ENCODE measurements around the gene SUFU. TPM values are rescaled to one million over a fixed set of nuclear protein-coding genes. Genes with fewer than 3 reads are reported as not detected.

SUFU gene
- total and polyA plus RNA-seq, 2 donors, result 2.6 to 4.3 TPM

DNA sequence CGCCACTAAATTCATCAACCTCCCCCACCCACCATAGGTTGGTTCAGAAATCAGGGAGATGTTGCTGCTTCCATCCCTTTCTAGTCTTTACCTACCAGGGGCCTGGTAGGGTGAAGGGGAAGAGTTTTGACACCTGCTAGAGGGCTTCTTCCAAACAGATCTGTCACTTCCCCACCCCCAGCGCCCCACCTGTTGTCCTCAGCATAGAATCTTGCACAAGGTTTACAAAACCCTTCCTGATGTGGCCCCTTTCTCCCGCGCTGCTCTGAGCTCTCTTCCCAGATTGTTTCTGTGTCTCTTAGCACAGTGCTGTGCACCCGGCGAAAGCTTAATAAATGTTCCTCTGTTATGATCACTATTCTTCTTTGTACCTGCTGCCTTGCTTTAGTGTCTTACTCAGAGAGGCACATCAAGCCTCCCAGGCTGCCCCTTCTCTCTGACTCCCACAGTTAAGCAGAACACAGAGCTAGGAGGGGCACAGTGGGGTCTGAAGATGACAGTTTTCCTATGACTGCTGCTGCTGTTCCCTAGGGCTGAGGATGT is 41.2 kb upstream of the SUFU start:
- Histone ChIP-seq H3K27me3 (ENCODE audit: control insufficient read depth in 2 of 2, insufficient read depth in 1 of 2, low read length in 1 of 2) (peaks cover 0 to 30% of the 10 kb centered on the region in 2 donors), H3K4me3 (ENCODE audit: low read length in 2 of 2) (no peak overlapping the region), H3K4me1 (ENCODE audit: control insufficient read depth in 2 of 2, insufficient read depth in 2 of 2, low read length in 2 of 2) (peaks cover 13 to 22% of the 10 kb centered on the region in 2 donors), H3K9me3 (ENCODE audit: control insufficient read depth in 2 of 2, insufficient read depth in 1 of 2, low read length in 1 of 2) (no peaks in the 10 kb centered on the region), H3K36me3 (ENCODE audit: control insufficient read depth in 2 of 2, insufficient read depth in 2 of 2, low read length in 1 of 2) (no peaks in the 10 kb centered on the region), H3K27ac (ENCODE audit: low read depth in 1 of 2, low read length in 1 of 2) (no peak overlapping the region)
- DNase-seq (ENCODE audit: low read depth in 6 of 9, low spot score in 9 of 9), result no peak
- WGBS, result 87% methylated on average over 6 of the region's 6 CpGs

DNA sequence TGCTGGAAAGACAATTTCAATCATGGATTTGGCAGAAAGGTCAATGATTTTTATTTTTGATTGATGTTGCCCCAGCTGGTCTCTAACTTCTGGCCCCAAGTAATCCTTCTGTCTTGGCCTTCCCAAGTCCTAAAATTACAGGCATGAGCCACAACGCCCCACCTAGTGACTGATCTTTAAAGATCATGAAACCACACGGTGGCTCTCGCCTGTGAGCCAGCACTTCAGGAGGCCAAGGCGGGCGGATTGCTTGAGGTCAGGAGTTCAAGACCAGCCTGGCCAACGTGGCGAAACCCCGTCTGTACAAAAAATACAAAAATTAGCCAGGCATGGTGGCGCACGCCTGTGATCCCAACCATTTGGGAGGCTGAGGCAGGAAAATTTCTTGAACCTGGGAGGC is 39.8 kb upstream of the SUFU start:
- no peak overlapping the region for H3K4me3 ChIP-seq (ENCODE audit: low read length in 2 of 2)
- WGBS, result 95% methylated on average over 10 of the region's 10 CpGs
- peaks cover 0 to 30% of the 10 kb centered on the region in 2 donors for H3K27me3 ChIP-seq (ENCODE audit: control insufficient read depth in 2 of 2, insufficient read depth in 1 of 2, low read length in 1 of 2)
- H3K4me1 ChIP-seq (ENCODE audit: control insufficient read depth in 2 of 2, insufficient read depth in 2 of 2, low read length in 2 of 2), result peaks cover 13 to 22% of the 10 kb centered on the region in 2 donors
- no peak overlapping the region for H3K27ac ChIP-seq (ENCODE audit: low read depth in 1 of 2, low read length in 1 of 2)
- no peaks in the 10 kb centered on the region for H3K36me3 ChIP-seq (ENCODE audit: control insufficient read depth in 2 of 2, insufficient read depth in 2 of 2, low read length in 1 of 2)
- DNase-seq (ENCODE audit: low read depth in 6 of 9, low spot score in 9 of 9), result no peak
- no peaks in the 10 kb centered on the region for H3K9me3 ChIP-seq (ENCODE audit: control insufficient read depth in 2 of 2, insufficient read depth in 1 of 2, low read length in 1 of 2)

DNA sequence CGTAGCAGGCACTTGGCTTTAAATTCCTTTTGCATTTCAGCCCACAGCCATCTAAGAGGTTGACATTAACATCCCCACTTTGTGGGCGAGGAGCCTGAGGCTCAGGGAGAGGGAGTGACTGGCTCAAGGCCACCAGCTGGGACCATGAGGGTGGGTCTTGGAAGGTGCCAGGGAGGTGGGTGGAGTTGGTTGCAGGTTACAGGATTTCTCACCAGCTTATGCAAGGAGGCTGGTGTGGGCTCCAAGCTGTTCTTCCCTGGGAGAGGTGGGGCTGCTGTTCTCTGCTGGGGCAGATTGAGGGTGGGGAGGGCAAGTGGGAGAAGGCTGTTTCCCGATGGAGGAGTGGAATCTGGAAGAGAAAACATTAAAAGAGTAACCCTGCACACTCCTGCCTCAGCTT is 38.3 kb upstream of the SUFU start:
- Histone ChIP-seq H3K27ac (ENCODE audit: low read depth in 1 of 2, low read length in 1 of 2) (no peak overlapping the region), H3K9me3 (ENCODE audit: control insufficient read depth in 2 of 2, insufficient read depth in 1 of 2, low read length in 1 of 2) (no peaks in the 10 kb centered on the region), H3K36me3 (ENCODE audit: control insufficient read depth in 2 of 2, insufficient read depth in 2 of 2, low read length in 1 of 2) (no peaks in the 10 kb centered on the region), H3K27me3 (ENCODE audit: control insufficient read depth in 2 of 2, insufficient read depth in 1 of 2, low read length in 1 of 2) (peaks cover 0 to 30% of the 10 kb centered on the region in 2 donors), H3K4me3 (ENCODE audit: low read length in 2 of 2) (no peak overlapping the region), H3K4me1 (ENCODE audit: control insufficient read depth in 2 of 2, insufficient read depth in 2 of 2, low read length in 2 of 2) (peaks cover 13 to 22% of the 10 kb centered on the region in 2 donors)
- no peak for DNase-seq (ENCODE audit: low read depth in 6 of 9, low spot score in 9 of 9)
- 95% methylated on average over 3 of the region's 3 CpGs for WGBS

DNA sequence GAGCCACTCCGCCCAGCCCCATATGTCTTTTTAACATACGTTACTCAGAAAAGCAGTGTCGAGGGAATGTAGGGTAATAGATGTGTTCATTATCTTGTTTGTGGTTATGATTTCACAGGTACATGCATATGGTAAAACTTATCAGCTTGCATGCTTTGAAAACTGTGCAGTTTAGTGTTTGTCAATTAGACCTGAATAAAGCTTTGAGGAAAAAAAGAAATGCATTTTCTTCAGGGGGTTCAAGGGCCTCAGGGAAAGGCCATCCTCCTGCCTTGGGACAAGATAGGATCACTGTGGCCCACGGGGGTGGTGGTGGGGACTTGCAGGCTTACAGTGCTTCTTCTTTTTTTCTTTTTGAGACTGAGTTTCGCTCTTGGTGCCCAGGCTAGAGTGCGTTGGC is 36.5 kb upstream of the SUFU start:
- peaks cover 0 to 19% of the 10 kb centered on the region in 2 donors for H3K27me3 ChIP-seq (ENCODE audit: control insufficient read depth in 2 of 2, insufficient read depth in 1 of 2, low read length in 1 of 2)
- no peaks in the 10 kb centered on the region for H3K9me3 ChIP-seq (ENCODE audit: control insufficient read depth in 2 of 2, insufficient read depth in 1 of 2, low read length in 1 of 2)
- 89% methylated on average over 6 of the region's 6 CpGs for WGBS
- H3K4me1 ChIP-seq (ENCODE audit: control insufficient read depth in 2 of 2, insufficient read depth in 2 of 2, low read length in 2 of 2), result peaks cover 0 to 6% of the 10 kb centered on the region in 2 donors
- H3K36me3 ChIP-seq (ENCODE audit: control insufficient read depth in 2 of 2, insufficient read depth in 2 of 2, low read length in 1 of 2), result no peaks in the 10 kb centered on the region
- no peak overlapping the region for H3K4me3 ChIP-seq (ENCODE audit: low read length in 2 of 2)
- no peak for DNase-seq (ENCODE audit: low read depth in 6 of 9, low spot score in 9 of 9)
- H3K27ac ChIP-seq (ENCODE audit: low read depth in 1 of 2, low read length in 1 of 2), result no peak overlapping the region

DNA sequence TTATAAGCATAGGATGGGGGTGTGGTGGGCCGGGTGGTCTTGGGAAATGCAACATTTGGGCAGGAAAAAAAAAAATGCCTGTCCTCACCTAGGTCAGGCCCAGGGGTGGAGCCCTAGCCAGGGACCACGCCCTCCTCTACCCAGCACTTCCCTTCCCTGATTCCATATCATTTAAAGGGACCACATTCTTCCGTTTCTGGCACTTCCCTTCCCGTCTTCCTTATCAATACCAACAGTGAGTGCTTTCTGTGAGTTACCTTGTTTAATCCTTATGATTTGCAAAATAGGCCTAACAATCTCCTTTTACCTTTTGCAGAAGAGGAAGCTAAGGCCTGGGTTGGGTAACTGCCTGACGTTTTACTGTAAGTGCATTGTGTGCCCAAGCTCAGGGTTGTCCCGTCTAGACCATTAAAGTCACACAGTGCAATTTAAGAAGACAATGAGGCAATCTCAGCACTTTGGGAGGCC is 35.8 kb upstream of the SUFU start:
- Histone ChIP-seq H3K27ac (ENCODE audit: low read depth in 1 of 2, low read length in 1 of 2) (no peak overlapping the region), H3K4me1 (ENCODE audit: control insufficient read depth in 2 of 2, insufficient read depth in 2 of 2, low read length in 2 of 2) (peaks cover 0 to under 1% of the 10 kb centered on the region in 2 donors), H3K36me3 (ENCODE audit: control insufficient read depth in 2 of 2, insufficient read depth in 2 of 2, low read length in 1 of 2) (no peaks in the 10 kb centered on the region), H3K27me3 (ENCODE audit: control insufficient read depth in 2 of 2, insufficient read depth in 1 of 2, low read length in 1 of 2) (peaks cover 0 to 12% of the 10 kb centered on the region in 2 donors), H3K9me3 (ENCODE audit: control insufficient read depth in 2 of 2, insufficient read depth in 1 of 2, low read length in 1 of 2) (no peaks in the 10 kb centered on the region), H3K4me3 (ENCODE audit: low read length in 2 of 2) (no peak overlapping the region)
- DNase-seq (ENCODE audit: low read depth in 6 of 9, low spot score in 9 of 9), result no peak
- 83% methylated on average over 6 of the region's 6 CpGs for WGBS

DNA sequence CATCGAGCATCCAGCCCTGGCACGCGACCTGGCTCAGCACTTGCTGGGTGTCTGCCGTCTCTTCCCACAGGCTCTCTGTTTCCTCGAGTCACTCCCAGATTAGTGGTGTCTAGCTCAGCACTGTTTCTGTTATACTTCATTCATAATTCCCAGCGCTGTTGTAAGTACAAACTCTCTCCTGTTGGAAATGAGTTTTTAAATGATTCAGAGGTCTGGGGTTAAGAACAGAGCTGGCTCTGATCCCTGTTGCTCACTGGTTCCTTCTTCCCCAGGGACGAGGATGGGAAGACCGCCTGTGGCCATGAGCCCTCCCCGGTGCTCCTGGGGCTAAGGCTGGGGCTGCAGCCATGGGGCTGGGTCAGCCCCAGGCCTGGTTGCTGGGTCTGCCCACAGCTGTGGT is 35.1 kb upstream of the SUFU start:
- peaks cover 0 to 7% of the 10 kb centered on the region in 2 donors for H3K4me1 ChIP-seq (ENCODE audit: control insufficient read depth in 2 of 2, insufficient read depth in 2 of 2, low read length in 2 of 2)
- no peak overlapping the region for H3K4me3 ChIP-seq (ENCODE audit: low read length in 2 of 2)
- no peaks in the 10 kb centered on the region for H3K9me3 ChIP-seq (ENCODE audit: control insufficient read depth in 2 of 2, insufficient read depth in 1 of 2, low read length in 1 of 2)
- peaks cover 0 to 5% of the 10 kb centered on the region in 2 donors for H3K27me3 ChIP-seq (ENCODE audit: control insufficient read depth in 2 of 2, insufficient read depth in 1 of 2, low read length in 1 of 2)
- 96% methylated on average over 9 of the region's 9 CpGs for WGBS
- no peak for DNase-seq (ENCODE audit: low read depth in 6 of 9, low spot score in 9 of 9)
- H3K36me3 ChIP-seq (ENCODE audit: control insufficient read depth in 2 of 2, insufficient read depth in 2 of 2, low read length in 1 of 2), result no peaks in the 10 kb centered on the region
- no peak overlapping the region for H3K27ac ChIP-seq (ENCODE audit: low read depth in 1 of 2, low read length in 1 of 2)

DNA sequence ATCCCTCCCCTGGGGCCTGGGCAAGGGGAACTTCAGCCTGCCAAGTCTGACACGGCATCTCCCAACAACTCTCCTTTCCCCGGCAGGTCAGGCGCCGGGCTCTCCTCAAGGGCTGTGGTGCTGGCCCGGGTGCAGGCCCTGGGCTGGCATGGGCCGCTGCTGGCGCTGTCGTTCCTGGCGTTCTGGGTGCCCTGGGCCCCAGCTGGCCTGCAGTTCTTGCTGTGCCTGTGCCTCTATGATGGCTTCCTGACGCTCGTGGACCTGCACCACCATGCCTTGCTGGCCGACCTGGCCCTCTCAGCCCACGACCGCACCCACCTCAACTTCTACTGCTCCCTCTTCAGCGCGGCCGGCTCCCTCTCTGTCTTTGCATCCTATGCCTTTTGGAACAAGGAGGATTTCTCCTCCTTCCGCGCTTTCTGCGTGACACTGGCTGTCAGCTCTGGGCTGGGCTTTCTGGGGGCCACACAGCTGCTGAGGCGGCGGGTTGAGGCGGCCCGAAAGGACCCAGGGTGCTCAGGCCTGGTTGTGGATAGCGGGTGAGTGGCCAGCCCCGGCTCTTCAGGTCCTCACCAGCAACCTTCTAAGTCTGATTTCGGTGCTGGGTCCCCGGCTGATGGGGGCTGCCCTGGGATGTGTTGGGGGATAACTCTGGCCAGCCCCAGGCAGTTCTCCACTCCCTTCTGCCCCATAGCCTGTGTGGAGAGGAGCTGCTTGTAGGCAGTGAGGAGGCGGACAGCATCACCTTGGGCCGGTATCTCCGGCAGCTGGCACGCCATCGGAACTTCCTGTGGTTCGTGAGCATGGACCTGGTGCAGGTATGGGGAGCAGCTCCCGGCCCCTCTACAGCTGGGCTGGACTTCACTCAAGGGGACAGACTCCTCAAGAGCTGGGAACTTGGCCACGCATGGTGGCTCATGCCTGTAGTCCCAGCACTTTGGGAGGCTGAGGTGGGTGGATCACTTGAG is 32.9 kb upstream of the SUFU start:
- Histone ChIP-seq H3K27me3 (ENCODE audit: control insufficient read depth in 2 of 2, insufficient read depth in 1 of 2, low read length in 1 of 2) (no peaks in the 10 kb centered on the region), H3K4me3 (ENCODE audit: low read length in 2 of 2) (no peak overlapping the region), H3K36me3 (ENCODE audit: control insufficient read depth in 2 of 2, insufficient read depth in 2 of 2, low read length in 1 of 2) (no peaks in the 10 kb centered on the region), H3K9me3 (ENCODE audit: control insufficient read depth in 2 of 2, insufficient read depth in 1 of 2, low read length in 1 of 2) (no peaks in the 10 kb centered on the region), H3K27ac (ENCODE audit: low read depth in 1 of 2, low read length in 1 of 2) (no peak overlapping the region), H3K4me1 (ENCODE audit: control insufficient read depth in 2 of 2, insufficient read depth in 2 of 2, low read length in 2 of 2) (peaks cover 0 to 7% of the 10 kb centered on the region in 2 donors)
- no peak for DNase-seq (ENCODE audit: low read depth in 6 of 9, low spot score in 9 of 9)
- 97% methylated on average over 36 of the region's 36 CpGs for WGBS

DNA sequence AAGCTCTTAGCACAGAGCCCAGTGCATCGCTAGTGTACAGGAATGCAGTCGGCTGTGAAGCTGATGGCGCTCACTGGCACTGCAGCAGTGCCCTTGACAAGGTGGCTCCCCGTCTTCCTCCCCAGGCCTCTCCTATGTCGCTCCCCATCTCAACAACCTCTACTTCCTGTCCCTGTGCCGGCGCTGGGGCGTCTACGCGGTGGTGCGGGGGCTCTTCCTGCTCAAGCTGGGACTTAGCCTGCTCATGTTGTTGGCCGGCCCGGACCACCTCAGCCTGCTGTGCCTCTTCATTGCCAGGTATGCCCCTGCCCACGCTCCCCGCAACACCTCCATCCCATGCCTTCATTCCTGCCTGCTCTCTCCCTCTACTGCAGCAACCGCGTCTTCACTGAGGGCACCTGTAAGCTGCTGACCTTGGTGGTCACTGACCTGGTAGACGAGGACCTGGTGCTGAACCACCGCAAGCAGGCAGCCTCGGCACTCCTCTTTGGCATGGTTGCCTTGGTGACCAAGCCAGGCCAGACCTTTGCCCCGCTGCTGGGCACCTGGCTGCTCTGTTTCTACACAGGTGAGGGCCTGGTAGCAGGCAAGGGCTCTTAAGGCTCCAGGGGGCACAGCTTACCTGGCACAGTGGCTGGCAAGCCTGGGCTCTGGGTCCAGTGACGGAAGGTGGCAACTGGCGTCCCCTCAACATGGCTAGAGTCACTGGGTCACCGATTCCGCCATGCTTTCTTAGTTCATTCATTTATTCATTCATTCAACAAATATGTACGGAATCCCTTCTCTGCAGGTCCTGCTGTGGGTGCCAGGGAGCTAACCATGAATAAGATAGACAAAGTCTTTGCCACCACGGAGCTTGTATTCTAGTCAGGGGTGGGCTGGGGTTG is 30.1 kb upstream of the SUFU start:
- Histone ChIP-seq H3K9me3 (ENCODE audit: control insufficient read depth in 2 of 2, insufficient read depth in 1 of 2, low read length in 1 of 2) (no peaks in the 10 kb centered on the region), H3K27ac (ENCODE audit: low read depth in 1 of 2, low read length in 1 of 2) (no peak overlapping the region), H3K4me3 (ENCODE audit: low read length in 2 of 2) (no peak overlapping the region), H3K27me3 (ENCODE audit: control insufficient read depth in 2 of 2, insufficient read depth in 1 of 2, low read length in 1 of 2) (no peaks in the 10 kb centered on the region), H3K4me1 (ENCODE audit: control insufficient read depth in 2 of 2, insufficient read depth in 2 of 2, low read length in 2 of 2) (peaks cover 0 to 7% of the 10 kb centered on the region in 2 donors), H3K36me3 (ENCODE audit: control insufficient read depth in 2 of 2, insufficient read depth in 2 of 2, low read length in 1 of 2) (peaks cover 4 to 7% of the 10 kb centered on the region in 2 donors)
- peak in 2 of 9 donors; percentile 46 to 58 for DNase-seq (ENCODE audit: low read depth in 6 of 9, low spot score in 9 of 9)
- 83% methylated on average over 27 of the region's 27 CpGs for WGBS

Data from thymus (tissue), 11 donors.